ENCODE measurements around the gene ZBTB46.
A peak's percentile ranks its signal among the peaks of the same experiment; 100 is the strongest.

Gene ZBTB46

DNA sequence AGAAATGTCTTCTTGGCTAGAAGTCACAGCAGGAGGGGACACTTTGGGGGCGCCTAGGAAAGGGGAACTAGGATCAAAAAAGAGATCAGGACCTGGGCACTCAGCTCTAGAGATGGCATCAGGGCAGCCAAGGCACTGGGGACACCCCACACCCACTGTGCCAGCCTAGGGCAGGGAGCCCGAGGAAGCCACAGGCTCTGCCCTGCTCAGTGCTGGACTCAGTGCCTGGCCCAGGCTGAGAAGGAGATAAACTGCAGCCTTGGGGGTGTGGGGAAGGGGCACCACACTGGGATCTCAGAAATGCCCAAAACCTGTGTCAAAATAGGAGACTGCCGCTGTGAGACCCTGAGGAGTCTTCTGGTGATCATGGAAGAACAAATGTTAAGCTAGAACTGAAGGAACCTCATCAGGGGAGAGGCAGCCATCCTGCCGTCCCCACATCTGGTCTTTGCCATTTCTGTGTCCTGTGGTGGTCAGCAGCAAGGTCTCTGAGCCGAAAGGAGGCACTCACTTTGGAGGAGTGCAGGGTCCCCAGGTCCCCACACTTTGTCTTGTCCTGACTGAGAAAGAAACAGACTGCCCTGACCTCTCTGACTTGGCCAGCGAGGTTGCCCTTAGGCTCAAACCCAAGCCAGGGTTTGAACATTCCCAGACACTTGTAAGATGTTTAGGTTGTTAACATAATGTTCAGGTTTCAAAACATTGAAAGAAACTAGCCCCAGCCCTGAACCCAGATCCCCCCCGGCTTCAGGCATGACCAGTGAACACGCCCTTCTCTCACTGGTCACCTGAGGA, 125.6 kb downstream of the ZBTB46 start:
- DNase-seq (ENCODE audit: low read depth): no peak

- no peak for DNase-seq (ENCODE audit: low read depth)
Measured at GRCh38 chr20:63704749-63705117, 126.3 kb downstream of the ZBTB46 start.

DNA sequence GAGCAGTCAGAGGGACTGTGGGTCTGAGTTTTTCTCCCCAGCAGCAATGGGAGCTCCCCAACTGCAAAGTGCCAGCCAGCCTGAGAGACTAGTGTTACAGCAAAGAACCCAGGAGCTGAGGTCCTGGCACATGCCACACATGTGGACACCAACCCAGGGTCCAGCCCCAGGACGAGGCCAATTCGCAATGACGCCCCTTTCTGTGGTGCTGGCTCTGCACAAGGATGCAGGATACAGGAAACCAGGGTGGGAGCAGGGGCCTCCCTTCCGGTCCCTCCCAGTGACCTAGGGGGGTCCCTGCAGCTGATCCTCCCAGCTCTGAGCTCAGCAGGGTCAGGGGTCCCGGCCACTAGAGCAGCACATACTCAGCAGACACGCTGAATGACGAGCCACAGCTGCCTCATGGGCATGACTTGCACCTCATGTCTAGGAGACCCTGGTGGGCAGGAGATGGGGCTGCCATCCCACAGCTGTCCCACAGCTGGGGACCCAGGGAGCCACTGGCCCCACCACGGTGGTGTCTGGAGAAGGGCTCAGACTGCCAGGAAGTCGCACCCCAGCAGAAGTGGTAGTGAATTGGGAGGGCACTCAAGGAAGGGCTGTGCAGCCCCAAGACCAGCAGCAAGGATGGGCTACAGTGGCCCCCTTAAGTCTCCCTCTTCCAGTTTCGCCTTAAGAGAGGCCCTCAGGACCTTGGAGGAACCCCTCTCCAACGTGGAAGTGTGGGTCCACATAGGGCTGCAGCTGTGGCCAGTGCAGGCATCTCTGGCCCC, 126.9 kb downstream of the ZBTB46 start:
- DNase-seq (ENCODE audit: low read depth): no peak

DNA sequence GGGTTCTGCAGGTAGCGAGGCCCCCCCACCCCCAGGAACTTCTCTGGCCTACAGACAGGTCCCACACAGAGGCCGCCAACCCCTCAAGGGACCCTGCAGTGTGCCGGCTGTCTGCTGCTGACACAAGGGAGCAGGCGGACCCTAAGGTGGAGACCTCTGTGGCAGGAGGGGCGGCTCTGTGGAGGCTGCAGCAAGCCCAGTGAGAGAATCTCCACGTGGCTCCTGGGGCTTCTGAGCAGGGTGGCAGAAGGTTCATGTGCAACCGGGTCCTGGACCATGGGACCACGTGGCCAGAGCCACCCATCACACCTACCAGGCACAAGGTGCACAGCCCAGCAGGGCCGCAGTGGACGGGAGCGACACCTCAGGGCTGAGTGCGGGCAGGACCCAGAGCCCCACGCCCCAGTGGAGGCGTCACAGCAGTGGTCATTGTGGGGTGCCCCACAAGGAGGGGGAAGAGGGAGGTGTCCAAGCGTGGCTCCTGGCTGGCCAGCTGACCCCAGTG, 127.5 kb downstream of the ZBTB46 start:
- no peak for DNase-seq (ENCODE audit: low read depth)

- DNase-seq (ENCODE audit: low read depth): no peak
Measured at GRCh38 chr20:63702751-63703470, 128.2 kb downstream of the ZBTB46 start.

- DNase-seq (ENCODE audit: low read depth): no peak
Measured at GRCh38 chr20:63702036-63702665, 128.9 kb downstream of the ZBTB46 start.

GRCh38 chr20:63701329-63702035, 129.6 kb downstream of the ZBTB46 start:
- no peak for DNase-seq (ENCODE audit: low read depth)

- DNase-seq (ENCODE audit: low read depth): no peak
Measured at GRCh38 chr20:63701051-63701328, 130.1 kb downstream of the ZBTB46 start.

GRCh38 chr20:63700199-63701050, 130.6 kb downstream of the ZBTB46 start:
- no peak for DNase-seq (ENCODE audit: low read depth)

DNA sequence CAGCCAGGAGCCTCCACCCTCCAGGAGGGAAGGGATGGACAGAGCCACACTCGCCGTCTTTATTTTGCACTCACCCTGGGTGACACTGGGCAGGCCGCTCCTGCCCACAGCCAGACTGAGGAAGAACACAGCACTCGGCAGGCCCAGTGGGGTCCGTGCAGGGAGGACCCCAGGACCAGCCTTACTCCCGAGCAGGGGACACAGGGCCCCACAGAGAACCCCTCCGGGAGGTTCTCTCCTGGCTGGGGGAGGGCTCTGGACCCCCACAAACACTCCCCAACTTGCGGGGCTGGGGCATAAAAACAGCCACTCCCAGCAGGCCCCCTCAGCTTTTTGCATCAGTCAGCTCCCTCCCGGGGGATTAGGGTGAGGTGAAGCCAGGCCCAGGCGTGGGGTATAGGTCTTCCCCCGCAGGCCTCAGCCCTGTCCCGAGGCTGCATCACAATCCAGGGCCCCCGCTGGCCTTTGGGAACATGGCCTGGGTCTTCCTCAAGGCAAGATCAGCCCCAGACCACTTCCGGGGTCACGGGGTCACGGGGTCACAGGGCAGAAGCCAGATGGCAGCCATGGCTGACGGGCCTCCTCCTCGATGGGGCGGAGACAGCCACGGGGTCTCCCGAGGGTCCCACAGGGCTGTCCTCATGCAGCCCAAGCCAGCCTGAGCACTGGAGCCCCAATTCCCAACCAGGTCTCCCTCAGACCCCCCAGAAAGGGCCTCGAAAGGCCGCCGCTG, 131.4 kb downstream of the ZBTB46 start:
- no peak for DNase-seq (ENCODE audit: low read depth)

- peak; percentile 78 for DNase-seq (ENCODE audit: low read depth)
Measured at GRCh38 chr20:63698739-63699465, 132.2 kb downstream of the ZBTB46 start.

- DNase-seq (ENCODE audit: low read depth): no peak
Measured at GRCh38 chr20:63697868-63698545, 133.1 kb downstream of the ZBTB46 start.

DNA sequence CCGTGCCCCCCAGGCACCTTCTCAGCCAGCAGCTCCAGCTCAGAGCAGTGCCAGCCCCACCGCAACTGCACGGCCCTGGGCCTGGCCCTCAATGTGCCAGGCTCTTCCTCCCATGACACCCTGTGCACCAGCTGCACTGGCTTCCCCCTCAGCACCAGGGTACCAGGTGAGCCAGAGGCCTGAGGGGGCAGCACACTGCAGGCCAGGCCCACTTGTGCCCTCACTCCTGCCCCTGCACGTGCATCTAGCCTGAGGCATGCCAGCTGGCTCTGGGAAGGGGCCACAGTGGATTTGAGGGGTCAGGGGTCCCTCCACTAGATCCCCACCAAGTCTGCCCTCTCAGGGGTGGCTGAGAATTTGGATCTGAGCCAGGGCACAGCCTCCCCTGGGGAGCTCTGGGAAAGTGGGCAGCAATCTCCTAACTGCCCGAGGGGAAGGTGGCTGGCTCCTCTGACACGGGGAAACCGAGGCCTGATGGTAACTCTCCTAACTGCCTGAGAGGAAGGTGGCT, 133.7 kb downstream of the ZBTB46 start:
- no peak for DNase-seq (ENCODE audit: low read depth)

- DNase-seq (ENCODE audit: low read depth): no peak
Measured at GRCh38 chr20:63696628-63697356, 134.3 kb downstream of the ZBTB46 start, which contains the start of gene TNFRSF6B. TNFRSF6B (plus strand) TSS chr20:63696652; CDS start chr20:63696768, 116 bp downstream.

DNA sequence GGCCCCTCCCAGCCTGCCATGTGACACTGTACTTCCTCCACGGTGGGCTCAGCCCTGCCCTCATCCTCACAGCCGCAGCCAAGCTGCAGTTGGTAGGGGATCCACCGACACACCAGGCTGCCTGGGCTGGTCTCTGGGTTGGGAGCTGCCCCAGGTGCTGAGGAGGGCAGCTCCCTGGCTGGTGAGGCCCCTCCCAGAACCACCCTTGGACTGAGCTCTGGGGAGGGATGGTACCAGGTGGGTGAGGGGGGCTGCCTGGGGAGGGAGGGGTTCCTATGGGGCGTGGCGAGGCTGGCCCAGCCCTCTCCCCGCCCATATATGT, 134.8 kb downstream of the ZBTB46 start:
- no peak for DNase-seq (ENCODE audit: low read depth)

DNA sequence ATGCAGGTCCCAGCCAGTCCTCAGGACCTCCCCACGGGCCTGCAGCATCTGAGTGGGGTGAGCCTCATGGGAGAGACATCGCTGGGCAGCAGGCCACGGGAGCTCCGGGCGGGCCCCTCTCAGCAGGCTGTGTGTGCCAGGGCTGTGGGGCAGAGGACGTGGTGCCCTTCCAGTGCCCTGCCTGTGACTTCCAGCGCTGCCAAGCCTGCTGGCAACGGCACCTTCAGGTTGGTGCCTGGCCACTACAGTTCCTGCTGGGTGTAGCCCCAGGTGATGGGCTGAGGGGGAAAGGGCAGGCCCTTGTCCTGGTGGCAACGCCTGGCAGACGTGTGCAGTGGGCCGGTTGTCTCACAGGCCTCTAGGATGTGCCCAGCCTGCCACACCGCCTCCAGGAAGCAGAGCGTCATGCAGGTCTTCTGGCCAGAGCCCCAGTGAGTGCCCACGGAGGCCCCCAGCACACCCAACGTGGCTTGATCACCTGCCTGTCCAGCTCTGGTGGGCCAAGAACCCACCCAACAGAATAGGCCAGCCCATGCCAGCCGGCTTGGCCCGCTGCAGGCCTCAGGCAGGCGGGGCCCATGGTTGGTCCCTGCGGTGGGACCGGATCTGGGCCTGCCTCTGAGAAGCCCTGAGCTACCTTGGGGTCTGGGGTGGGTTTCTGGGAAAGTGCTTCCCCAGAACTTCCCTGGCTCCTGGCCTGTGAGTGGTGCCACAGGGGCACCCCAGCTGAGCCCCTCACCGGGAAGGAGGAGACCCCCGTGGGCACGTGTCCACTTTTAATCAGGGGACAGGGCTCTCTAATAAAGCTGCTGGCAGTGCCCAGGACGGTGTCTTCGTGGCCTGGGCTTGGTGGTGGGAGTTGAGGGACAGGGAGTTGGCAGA, 135.4 kb downstream of the ZBTB46 start:
- no peak for DNase-seq (ENCODE audit: low read depth)
